ENCODE measurements around the gene EN2.

DNA sequence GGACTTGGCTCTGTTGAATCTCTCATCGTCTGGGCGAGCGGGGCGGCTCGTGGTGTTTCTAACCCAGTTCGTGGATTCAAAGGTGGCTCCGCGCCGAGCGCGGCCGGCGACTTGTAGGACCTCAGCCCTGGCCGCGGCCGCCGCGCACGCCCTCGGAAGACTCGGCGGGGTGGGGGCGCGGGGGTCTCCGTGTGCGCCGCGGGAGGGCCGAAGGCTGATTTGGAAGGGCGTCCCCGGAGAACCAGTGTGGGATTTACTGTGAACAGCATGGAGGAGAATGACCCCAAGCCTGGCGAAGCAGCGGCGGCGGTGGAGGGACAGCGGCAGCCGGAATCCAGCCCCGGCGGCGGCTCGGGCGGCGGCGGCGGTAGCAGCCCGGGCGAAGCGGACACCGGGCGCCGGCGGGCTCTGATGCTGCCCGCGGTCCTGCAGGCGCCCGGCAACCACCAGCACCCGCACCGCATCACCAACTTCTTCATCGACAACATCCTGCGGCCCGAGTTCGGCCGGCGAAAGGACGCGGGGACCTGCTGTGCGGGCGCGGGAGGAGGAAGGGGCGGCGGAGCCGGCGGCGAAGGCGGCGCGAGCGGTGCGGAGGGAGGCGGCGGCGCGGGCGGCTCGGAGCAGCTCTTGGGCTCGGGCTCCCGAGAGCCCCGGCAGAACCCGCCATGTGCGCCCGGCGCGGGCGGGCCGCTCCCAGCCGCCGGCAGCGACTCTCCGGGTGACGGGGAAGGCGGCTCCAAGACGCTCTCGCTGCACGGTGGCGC, at the start of gene EN2:
- TF ChIP-seq POLR2A (IDR thresholded peaks at IDR 0.05; ENCODE audit: low read depth, low read length) = no peak
- TF ChIP-seq TAF1 (IDR thresholded peaks at IDR 0.05; ENCODE audit: low read depth, low read length) = no peak
- TF ChIP-seq POLR2AphosphoS5 (IDR thresholded peaks at IDR 0.05; ENCODE audit: low read depth, low read length) = no peak
